PC-9 (cell line): Measurements from ENCODE around the gene PARVG. TPM values are rescaled to one million over a fixed set of nuclear protein-coding genes. Genes with fewer than 3 reads are reported as not detected.

Source experiments
- BruUV-seq: library from RNA; stranded (reverse); fragments of 400-500 nt; replicated peaks from 2 replicates; lab custom pipeline; 2021; lab: Mats Ljungman, UMichigan
- CTCF ChIA-PET: fragments of 300-600 bp; sonication (Branson Sonifier 250); formaldehyde crosslinking; loops from one replicate; lab custom pipeline; 2022; ENCODE audit warnings: antibody characterized with exemption; lab: Charles Lee
- POLR2A ChIA-PET: fragments of 300-600 bp; sonication (Branson Sonifier 250); formaldehyde crosslinking; loops from one replicate; lab custom pipeline; 2022; ENCODE audit warnings: antibody characterized with exemption; ENCODE audit not compliant: unreplicated experiment; lab: Charles Lee
- DNase-seq, 2 experiments: peaks; one replicate each; pipeline versions ENCODE4 v3.0.0 to v3.0.0-alpha.2; 2015 to 2022; ENCODE audit warnings: mixed read lengths in 1 of 2
- H2AFZ ChIP-seq: fragments of 200-600 bp; sonication (generic); 2 replicates; pipeline ENCODE4 v1.8.1; 2017; ENCODE audit warnings: antibody characterized with exemption
- H3F3A ChIP-seq: fragments of 200-600 bp; sonication (generic); 2 replicates; pipeline ENCODE4 v1.8.1; 2017; ENCODE audit warnings: antibody characterized with exemption, mild to moderate bottlenecking, low read depth; ENCODE audit not compliant: insufficient read depth
- H3K27ac ChIP-seq: fragments of 200-600 bp; sonication (generic); 2 replicates; pipeline ENCODE4 v1.6.1; 2016; ENCODE audit warnings: mixed run types
- H3K27me3 ChIP-seq: fragments of 200-600 bp; sonication (generic); 2 replicates; pipeline ENCODE4 v1.6.1; 2016; ENCODE audit warnings: low read depth, mixed run types; ENCODE audit not compliant: insufficient read depth
- H3K36me3 ChIP-seq: fragments of 200-600 bp; sonication (generic); 2 replicates; pipeline ENCODE4 v1.6.1; 2016; ENCODE audit warnings: low read depth, mixed run types
- H3K4me1 ChIP-seq: fragments of 200-600 bp; sonication (generic); replicated peaks from 2 replicates; pipeline ENCODE4 v1.6.1; 2016; ENCODE audit warnings: mixed run types; ENCODE audit not compliant: insufficient read depth
- H3K4me2 ChIP-seq: fragments of 200-600 bp; sonication (generic); 2 replicates; pipeline ENCODE4 v1.6.1; 2017; ENCODE audit warnings: mixed run types
- H3K4me3 ChIP-seq: fragments of 200-600 bp; sonication (generic); 2 replicates; pipeline ENCODE4 v1.6.1; 2016; ENCODE audit warnings: mixed run types
- H3K79me2 ChIP-seq: fragments of 200-600 bp; sonication (generic); 2 replicates; pipeline ENCODE4 v1.6.1; 2017; ENCODE audit warnings: low read depth, mixed run types
- H3K9me2 ChIP-seq: fragments of 200-600 bp; sonication (generic); 2 replicates; pipeline ENCODE4 v1.8.1; 2017; ENCODE audit warnings: mild to moderate bottlenecking; ENCODE audit not compliant: insufficient read depth
- H3K9me3 ChIP-seq: fragments of 200-600 bp; sonication (generic); 2 replicates; pipeline ENCODE4 v1.8.1; 2016; ENCODE audit warnings: low read depth; ENCODE audit not compliant: insufficient read depth
- H4K20me1 ChIP-seq: fragments of 200-600 bp; sonication (generic); 2 replicates; pipeline ENCODE4 v1.8.1; 2017; ENCODE audit not compliant: insufficient read depth
- CTCF ChIP-seq: fragments of 200-600 bp; sonication (generic); conservative IDR thresholded peaks from 2 replicates; pipeline ENCODE4 v1.6.1; 2017; ENCODE audit warnings: mixed run types, antibody characterized with exemption, mild to moderate bottlenecking, moderate library complexity
- EZH2 ChIP-seq: fragments of 200-600 bp; sonication (generic); IDR thresholded peaks from 2 replicates; pipeline ENCODE4 v1.8.0; 2017; ENCODE audit warnings: antibody characterized with exemption, low read depth
- intact Hi-C: fragments of 100-400 bp; cut with micrococcal nuclease; formaldehyde crosslinking; loops from one replicate; pipeline ENCODE4 v1.10.0; 2022; ENCODE audit not compliant: unreplicated experiment
- total RNA-seq: library from RNA; stranded (reverse); gene quantifications from 2 replicates; pipeline ENCODE4 v1.2.3, GENCODE V29; 2021

The PARVG gene
- total RNA-seq, 1 experiment from 2014 or later: not detected

DNA sequence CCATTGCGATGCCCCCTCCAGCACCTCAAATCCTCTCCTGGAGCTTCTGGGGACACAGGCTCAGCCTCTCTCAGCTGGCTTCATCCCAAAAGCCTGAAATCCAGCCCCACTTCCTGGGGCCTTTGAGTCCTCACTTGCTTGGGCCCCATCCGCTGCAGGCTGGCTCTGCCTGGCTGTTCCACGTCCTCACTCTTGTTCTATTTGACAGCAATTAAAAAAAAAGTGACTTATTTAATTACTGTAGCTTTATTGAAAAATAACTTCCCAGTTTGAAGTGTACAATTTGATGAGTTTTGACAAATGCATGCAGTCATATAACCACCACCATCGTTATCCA lies 27.2 kb downstream of the PARVG start:
- Histone ChIP-seq H3K27me3 (peaks cover 58% of the 10 kb centered on the region), H3F3A (no peaks in the 10 kb centered on the region), H3K4me2 (no peak overlapping the region), H3K4me1 (no peaks in the 10 kb centered on the region), H2AFZ (no peak overlapping the region), H4K20me1 (no peaks in the 10 kb centered on the region), H3K9me3 (peaks cover 10% of the 10 kb centered on the region; the same call in 1 of the 2 replicates), H3K9me2 (no peaks in the 10 kb centered on the region), H3K4me3 (no peak overlapping the region), H3K27ac (no peak overlapping the region), H3K36me3 (no peaks in the 10 kb centered on the region), H3K79me2 (no peaks in the 10 kb centered on the region)
- intact Hi-C loops: no loop called here
- TF ChIP-seq CTCF: no peak
- TF ChIP-seq EZH2: no peak
- BruUV-seq: no TSS peak
- ChIA-PET POLR2A (no interaction called here), CTCF (no interaction called here)
- no peak for DNase-seq

DNA sequence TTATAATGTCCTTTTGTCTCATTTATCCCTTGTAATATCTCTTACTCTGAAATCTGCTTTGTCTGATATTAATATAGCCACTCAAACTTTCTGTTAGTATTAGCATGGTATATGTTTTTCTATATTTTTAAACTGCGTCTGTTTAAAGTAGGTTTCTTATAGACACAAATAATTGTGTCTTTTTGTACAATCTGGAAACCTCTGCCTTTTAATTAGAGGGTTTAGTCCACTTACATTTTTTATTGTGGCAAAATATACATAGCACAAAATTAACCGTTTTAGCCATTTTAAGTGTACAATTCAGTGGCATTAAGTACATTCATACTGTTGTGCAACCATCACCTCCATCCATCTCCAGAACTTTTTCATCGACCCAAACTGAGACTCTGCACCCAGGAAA lies 28.6 kb downstream of the PARVG start:
- H3K9me3 ChIP-seq: peaks cover 10% of the 10 kb centered on the region; the same call in 1 of the 2 replicates
- H3F3A ChIP-seq: no peaks in the 10 kb centered on the region
- TF ChIP-seq EZH2 (no peak), CTCF (no peak)
- intact Hi-C loops: no loop called here
- H3K79me2 ChIP-seq: no peaks in the 10 kb centered on the region
- no TSS peak for BruUV-seq
- H3K4me2 ChIP-seq: no peak overlapping the region
- no peaks in the 10 kb centered on the region for H3K4me1 ChIP-seq
- H3K36me3 ChIP-seq: no peaks in the 10 kb centered on the region
- DNase-seq: no peak
- CTCF ChIA-PET: no interaction called here
- H3K9me2 ChIP-seq: no peaks in the 10 kb centered on the region
- H3K4me3 ChIP-seq: no peak overlapping the region
- no peaks in the 10 kb centered on the region for H4K20me1 ChIP-seq
- peaks cover 47% of the 10 kb centered on the region; the same call in 1 of the 2 replicates for H3K27me3 ChIP-seq
- H2AFZ ChIP-seq: no peak overlapping the region
- no peak overlapping the region for H3K27ac ChIP-seq
- POLR2A ChIA-PET: no interaction called here

DNA sequence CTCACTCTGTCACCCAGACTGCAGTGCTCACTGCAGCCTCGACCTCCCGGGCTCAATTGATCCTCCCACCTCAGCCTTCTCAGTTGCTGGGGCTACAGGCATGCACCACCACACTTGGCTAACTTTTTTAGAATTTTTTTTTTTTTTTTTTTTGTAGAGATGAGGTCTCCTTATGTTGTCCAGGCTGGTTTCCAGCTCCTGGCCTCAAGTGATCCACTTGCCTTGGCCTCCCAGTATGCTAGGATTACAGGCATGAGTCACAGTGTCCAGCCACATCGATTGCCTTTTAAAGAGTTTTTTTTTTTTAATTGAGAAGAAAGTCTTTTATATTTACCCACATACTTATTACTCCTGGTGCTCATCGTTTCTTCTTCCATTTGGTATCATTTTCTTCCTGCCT lies 30.0 kb downstream of the PARVG start:
- ChIA-PET POLR2A (no interaction called here), CTCF (interaction anchor here (0.7 kb wide), 1 partner anchor 570 kb away, joined by 3 read pairs; no protein-coding TSS in a partner anchor)
- no TSS peak for BruUV-seq
- H3K79me2 ChIP-seq: no peaks in the 10 kb centered on the region
- peaks cover 41% of the 10 kb centered on the region; the same call in 1 of the 2 replicates for H3K27me3 ChIP-seq
- H3K4me1 ChIP-seq: no peaks in the 10 kb centered on the region
- H3K36me3 ChIP-seq: no peaks in the 10 kb centered on the region
- H3K4me3 ChIP-seq: no peak overlapping the region
- peaks cover 10% of the 10 kb centered on the region; the same call in 1 of the 2 replicates for H3K9me3 ChIP-seq
- no peak overlapping the region for H3K27ac ChIP-seq
- DNase-seq: no peak
- H2AFZ ChIP-seq: no peak overlapping the region
- intact Hi-C loops: no loop called here
- no peaks in the 10 kb centered on the region for H3F3A ChIP-seq
- no peaks in the 10 kb centered on the region for H4K20me1 ChIP-seq
- H3K9me2 ChIP-seq: no peaks in the 10 kb centered on the region
- H3K4me2 ChIP-seq: no peak overlapping the region
- no peak for TF ChIP-seq EZH2
- no peak for TF ChIP-seq CTCF
